Activated CD4-positive, alpha-beta T cell treated with anti-CD3 and anti-CD28 coated beads, Interleukin-2, amount 50 U/mL, for 16 hours (primary cell): ENCODE measurements around the gene C8B.

Experiments
- DNase-seq: peaks from one replicate; pipeline ENCODE4 v3.0.0-alpha.2; 2020

Gene C8B

GRCh38 chr1:56965916-56966697 lies at the start of gene C8B:
Gene C8B, minus strand, starts transcription at chr1:56966015. Its CDS starts 67 bp downstream, at chr1:56965948.
- DNase-seq: no peak

- no peak for DNase-seq
These were observed 49.3 kb upstream of the C8B start for GRCh38 chr1:57015071-57015470.

- no peak for DNase-seq
These were observed 47.7 kb upstream of the C8B start for GRCh38 chr1:57013522-57013921.

- DNase-seq: no peak
These were observed 46.5 kb upstream of the C8B start for GRCh38 chr1:57012315-57012714.

GRCh38 chr1:57010511-57010910 lies 44.7 kb upstream of the C8B start:
- DNase-seq: no peak

GRCh38 chr1:57007948-57008347 lies 42.1 kb upstream of the C8B start:
- DNase-seq: no peak

GRCh38 chr1:57007472-57007871 lies 41.7 kb upstream of the C8B start:
- DNase-seq: no peak

- no peak for DNase-seq
These were observed 37.8 kb upstream of the C8B start for GRCh38 chr1:57003398-57004139.

- DNase-seq: no peak
These were observed 29.7 kb upstream of the C8B start for GRCh38 chr1:56995414-56996100.

GRCh38 chr1:56993475-56993874 lies 27.7 kb upstream of the C8B start:
- no peak for DNase-seq

- no peak for DNase-seq
These were observed 26.7 kb upstream of the C8B start for GRCh38 chr1:56992318-56993125.

- no peak for DNase-seq
These were observed 25.8 kb upstream of the C8B start for GRCh38 chr1:56991576-56991975.

- no peak for DNase-seq
These were observed 20.6 kb upstream of the C8B start for GRCh38 chr1:56986397-56986796.

- no peak for DNase-seq
These were observed 20.0 kb upstream of the C8B start for GRCh38 chr1:56985857-56986256.

GRCh38 chr1:56983484-56983883 lies 17.7 kb upstream of the C8B start:
- DNase-seq: no peak

GRCh38 chr1:56979986-56980755 lies 14.4 kb upstream of the C8B start:
- no peak for DNase-seq

GRCh38 chr1:56978819-56979218 lies 13.0 kb upstream of the C8B start:
- no peak for DNase-seq

- no peak for DNase-seq
These were observed 12.1 kb upstream of the C8B start for GRCh38 chr1:56977910-56978309.

- no peak for DNase-seq
These were observed 9.6 kb upstream of the C8B start for GRCh38 chr1:56975446-56975845.

- no peak for DNase-seq
These were observed 8.3 kb upstream of the C8B start for GRCh38 chr1:56973923-56974742.

GRCh38 chr1:56972976-56973375 lies 7.2 kb upstream of the C8B start:
- no peak for DNase-seq
